Globus pallidus (tissue), 1 donor: ENCODE measurements around the gene SPRED1.
A peak's percentile ranks its signal among the peaks of the same experiment; 100 is the strongest.

ENCODE experiments used
- DNase-seq: peaks from one replicate; pipeline ENCODE4 v3.0.0-alpha.2; 2015; ENCODE audit warnings: low spot score

Gene SPRED1

DNA sequence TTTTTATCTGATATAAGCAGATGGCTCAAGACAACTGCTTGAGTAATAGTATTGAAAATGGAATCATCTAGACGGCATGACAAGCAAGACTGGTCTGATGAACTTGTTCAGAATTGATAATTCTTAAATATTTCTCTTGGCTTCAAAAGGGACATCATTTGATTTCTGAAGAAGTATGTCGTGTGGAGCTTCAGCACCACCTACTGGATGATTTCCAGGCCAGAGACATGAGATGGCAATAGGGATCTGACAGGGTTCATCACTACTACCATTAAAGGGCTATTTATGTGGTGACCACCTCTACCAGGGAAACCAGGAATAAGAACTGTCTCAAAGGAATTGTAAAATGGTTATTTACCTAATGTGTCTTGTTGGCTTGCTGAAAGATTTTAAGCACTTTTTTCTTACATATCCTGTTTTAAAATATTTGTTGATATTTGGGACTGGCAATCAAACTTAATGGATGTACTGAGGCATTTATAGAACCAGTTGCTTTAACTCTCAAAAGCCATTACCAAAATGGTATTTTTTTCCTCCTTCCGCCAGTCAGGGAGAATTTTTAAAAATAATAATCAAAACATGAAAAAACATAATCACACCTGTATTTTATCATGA is 101.8 kb downstream of the SPRED1 start:
- peak; percentile 79 for DNase-seq

DNA sequence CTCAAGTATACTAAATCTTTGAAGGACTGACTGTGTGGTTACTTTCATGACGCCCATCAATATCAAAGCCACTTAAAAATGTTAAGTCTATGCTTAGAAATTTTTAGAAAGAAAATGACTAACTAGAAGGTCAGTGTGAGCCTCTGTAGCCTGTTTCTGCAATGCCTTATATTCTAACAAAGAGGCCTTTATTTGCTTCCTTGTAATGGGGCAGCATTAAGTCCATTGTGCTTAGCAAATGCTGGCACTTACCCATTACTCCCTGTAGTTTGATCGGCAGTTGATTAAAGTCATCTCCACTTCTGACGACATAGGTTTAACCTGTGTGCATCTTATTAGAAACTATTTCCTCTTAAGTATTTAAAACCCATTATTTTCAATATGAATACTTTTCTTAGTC is 109.7 kb downstream of the SPRED1 start:
- DNase-seq = peak; percentile 84

DNA sequence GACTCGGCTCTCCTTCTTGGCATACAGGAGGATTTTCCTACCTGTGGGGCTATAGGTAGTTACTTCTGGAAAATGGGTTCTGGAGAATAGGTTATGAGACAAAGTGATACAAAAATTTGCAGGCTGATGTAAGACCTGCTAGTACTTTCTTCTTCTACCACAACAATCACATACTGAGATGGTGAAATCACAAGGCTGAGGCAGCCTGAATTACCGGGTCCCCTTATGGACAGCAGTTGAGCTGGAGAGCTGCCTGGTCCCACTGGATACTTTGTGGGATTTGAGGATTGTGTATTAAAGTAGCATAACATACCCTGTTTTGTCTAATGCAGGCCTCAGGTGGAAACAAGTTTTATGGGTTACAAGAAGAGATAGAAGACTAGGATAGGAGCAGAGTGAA is 114.8 kb downstream of the SPRED1 start:
- DNase-seq = no peak

DNA sequence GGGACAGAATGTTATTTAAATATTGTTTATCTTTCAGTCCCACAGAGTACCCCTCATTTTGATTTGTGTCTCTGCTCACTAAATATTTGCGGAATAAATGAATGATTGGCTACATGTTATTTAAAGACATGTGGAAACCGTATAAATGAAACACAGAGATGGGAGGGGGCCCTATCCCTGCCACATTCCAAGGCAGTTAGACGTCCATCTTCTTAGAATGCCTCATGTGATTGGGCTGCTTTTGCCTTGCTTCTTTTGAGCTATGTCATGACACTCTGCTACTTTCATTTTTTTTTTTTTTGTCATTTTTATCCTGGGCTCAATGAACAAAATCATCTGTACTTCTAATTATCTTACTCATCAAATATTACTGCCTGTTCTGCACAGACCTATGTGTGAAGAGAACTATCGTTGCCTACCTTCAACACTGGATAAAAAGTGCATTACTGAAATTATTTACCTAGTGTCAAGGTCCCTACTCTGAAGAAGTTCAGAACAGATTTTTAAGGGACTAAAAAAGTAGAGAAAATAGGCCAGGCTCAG is 117.4 kb downstream of the SPRED1 start:
- DNase-seq = no peak

DNA sequence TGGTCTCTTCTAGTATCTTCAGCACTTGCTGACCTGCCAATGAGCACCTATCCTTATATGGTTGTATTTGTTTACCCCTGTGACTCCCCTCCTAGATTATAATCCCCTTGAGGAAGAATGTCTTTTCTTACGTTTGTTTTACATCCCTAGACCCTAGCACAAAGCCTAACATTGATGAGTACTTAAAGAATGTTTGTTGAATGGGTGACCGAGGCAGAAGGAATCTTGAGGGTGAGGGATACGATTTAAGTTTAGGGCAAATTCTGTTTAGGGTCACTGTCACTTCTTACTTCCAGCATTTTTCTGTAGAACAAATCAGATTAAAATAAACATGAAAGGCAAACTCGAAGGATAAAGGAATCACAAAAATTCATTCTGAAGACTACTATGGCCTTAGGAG is 120.4 kb downstream of the SPRED1 start:
- no peak for DNase-seq

DNA sequence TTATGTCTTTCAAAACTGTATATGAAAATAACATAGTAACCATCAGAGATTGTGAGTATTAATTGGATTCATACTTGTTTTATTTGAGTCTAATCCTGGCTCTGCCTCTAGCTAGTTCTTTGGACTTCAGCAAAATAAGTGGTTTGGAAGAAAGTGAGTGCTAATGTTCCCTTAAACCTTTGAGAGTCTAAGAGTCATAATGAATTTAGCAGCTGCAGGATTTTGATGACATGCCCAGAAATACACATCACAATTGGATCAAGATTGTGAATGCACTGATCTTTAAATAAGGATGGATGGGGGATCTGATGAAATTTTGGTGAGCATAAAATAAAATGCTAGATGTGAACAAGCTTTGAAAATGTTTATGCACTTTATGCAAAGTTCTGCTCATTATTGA is 121.4 kb downstream of the SPRED1 start:
- DNase-seq = no peak

DNA sequence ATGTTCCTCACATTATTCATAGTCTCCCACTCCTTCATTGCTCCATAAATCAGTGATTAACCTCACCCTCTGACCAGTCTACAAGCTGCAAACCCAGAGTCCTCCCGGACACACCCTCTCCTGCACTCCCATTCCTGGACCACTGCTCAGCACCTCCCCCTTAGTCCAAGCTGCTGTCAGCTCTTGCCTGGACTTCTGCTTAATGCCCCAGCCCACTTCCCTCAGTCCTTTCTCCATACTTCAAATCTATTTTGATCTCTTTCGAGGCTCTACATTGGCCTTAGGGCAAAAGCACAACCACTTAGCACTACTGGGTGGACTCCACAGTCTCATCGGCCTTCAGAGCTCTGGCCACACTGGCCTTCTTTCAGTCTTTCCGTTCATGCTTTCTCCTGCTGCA is 121.9 kb downstream of the SPRED1 start:
- DNase-seq = no peak

DNA sequence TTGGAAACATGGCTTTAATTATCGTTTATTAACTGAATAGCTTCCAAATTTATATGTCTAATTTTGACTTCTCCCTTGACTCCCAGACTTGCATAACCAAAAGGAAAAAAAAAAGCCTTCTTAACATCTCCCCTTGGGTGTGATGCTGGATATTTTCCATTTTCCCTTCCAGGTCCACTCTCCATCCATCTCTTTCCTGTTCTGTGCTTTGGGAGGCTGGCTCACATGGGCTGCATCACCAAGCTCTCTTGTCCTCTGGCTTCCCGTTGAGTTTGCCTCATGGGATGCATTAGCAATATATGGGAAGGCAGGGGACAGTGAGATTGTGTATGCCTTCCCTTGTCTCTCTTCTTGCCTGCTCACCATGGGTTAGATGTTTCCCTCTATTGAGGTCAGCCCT is 123.4 kb downstream of the SPRED1 start:
- DNase-seq = no peak

DNA sequence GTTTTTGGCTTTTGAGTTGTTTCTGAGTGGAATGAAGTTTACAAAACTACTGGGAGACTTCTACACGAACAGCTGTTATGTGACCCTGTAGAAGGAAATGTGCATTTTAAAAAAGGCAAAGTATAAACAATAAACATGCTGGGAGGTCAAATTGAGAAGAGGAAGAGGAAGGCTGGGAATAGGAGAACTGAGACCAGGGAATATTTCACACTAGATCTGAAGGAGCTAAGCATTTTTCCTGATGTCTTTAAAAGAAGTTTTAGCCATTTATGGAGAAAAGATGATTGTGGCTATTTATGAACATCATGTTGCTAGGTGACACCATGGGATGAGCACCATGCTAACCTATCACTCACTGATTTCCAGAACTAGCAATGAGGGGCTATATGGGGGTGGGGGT is 125.0 kb downstream of the SPRED1 start:
- no peak for DNase-seq

DNA sequence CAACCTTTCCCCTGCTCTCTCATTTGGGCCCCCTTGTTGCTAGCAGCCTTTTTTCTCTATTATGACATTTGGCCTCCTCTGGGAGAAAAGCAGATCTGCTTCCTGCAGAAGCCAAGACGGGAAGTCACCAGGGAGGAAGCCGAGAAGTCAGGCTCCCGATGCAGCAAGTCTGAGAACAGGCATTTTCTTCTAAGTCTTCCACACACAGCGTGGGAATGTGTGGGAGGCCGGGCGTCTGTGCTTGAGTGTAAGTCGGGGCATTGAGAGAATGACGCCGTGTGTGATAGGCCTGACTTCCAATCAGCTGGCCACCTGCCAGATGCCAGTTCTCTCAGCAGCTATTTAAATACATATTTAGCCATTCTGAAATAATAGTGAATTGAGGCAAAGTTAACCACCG is 125.5 kb downstream of the SPRED1 start:
- DNase-seq = no peak

DNA sequence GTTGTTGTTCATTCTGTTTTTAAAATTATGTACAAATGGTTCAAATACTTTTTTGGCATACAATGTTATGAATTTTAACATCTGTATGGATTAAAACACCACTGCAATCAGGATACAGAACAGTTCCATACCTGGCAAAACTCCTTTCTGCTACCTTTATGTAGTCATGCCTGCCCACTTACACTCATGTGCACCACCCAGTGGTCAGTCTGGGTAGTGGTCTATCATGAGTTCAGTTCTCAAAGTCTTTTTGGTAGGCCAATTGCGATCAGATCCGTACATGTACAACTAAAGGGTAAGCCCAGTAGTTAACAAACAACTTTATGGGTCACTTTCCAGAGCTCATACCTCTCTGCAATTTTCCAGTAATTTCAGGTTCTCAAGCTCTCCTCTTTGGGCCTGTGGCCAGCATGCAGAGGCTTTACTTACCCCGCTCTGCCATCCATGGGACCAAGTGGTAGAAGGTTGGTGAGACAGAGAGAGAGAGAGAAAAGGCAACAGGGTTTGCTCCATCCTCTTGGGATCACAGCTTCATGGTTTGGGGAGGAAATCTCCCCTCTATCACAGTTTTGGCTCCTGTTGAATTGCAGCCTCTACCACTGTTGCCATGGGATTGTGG is 137.4 kb downstream of the SPRED1 start:
- DNase-seq = peak; percentile 39

DNA sequence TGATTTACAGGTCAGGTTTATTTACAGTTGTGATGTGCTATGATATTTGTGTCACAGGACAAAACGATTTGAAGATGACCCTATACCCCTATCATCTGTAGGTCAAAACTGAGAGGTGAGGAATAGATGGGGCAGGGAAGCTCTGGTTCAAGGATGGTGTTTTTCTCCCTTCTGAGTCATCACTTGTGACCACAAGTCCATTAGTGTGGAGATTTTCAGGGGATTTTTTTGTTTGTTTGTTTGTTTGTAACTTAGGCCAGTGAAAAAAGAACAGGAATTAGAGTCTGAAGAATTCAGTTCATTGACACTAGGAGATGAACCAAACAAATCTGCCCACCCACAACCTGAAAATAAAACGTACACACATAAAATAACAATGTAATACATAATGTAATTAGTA is 138.6 kb downstream of the SPRED1 start:
- DNase-seq = no peak

DNA sequence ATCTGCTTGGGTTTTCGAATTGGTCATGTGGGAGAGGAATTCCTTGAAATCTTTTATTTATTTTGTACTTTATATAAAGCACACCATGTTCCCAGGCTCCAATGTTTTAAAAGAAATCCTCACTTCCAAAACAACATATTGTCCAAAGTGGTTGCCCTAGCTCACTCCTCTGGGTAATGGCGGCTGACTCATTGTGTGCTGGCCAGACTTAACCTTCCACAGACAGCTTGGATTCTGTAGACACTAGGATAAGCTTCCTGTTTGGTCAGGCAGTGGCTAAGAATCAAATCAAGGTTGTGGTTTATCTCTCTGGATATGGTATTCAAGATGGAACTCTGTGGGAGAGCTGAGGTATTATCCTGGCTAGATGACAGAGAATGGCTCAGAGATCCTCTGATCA is 145.5 kb downstream of the SPRED1 start:
- DNase-seq = no peak

DNA sequence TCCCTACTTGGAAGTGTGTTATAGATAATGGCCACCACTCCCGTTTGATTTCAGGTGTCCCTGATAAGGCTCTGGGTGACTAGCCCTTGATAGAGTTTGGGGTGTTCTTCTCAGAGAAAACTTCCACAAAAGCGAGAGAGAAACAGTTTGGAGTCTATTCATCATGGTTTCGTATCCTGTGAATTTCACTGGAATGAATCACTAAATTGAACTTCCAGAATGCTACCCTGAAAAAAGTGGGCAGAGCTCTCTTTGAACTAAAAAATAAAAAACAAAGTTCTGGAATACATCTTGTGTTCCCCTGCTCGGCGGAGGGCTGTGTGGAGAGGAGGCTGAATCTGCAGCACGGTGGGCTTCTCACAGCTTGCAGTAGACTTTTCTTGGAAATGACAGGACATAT is 148.5 kb downstream of the SPRED1 start:
- DNase-seq = no peak

DNA sequence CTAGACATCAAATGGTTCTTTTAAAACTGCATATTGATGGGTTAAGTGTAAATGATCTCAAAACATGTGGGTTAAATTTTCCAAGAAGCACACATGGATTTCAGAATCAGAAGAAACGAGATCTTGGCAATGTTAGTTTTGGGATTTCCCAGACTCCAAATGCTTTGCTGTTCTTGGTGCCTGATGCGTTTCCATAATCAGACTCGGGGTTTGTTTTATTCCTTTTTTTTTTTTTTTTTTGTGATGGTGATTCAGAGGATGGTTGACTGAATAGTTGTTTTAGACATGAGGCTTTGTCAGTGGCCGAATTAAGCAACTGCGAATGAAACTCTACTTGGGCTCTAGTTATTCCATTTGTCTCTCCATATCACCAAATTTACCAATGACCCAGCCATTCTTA is 149.1 kb downstream of the SPRED1 start:
- no peak for DNase-seq

DNA sequence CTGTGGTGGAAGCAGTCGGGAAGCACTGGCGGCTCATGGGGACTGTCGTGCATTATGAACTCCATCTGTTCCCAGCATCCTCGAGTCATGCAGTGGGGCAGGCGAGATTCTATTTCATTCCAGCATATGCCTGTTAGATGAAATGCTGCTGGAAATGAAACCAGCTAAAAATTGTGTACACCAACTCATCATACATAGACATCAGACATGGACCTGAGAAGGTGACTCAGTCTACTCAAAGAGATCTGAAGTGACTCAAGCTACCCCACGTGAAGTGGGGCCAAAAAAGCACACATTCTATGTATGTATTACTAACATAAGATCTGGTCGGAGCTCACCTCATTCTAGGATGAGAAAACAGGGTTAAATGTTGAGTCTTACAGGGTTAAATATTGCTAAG is 153.8 kb downstream of the SPRED1 start:
- no peak for DNase-seq
